Pancreas (tissue), 10 donors: ENCODE results near the gene CEP131. TPM values are rescaled to one million over a fixed set of nuclear protein-coding genes. Genes with fewer than 3 reads are reported as not detected.

Experiments
- ATAC-seq, 4 donors: fragments of 200-7000 bp; cut with Tn5 transposase; one replicate each; pipeline versions ENCODE4 v1.8.0 to v1.9.1; 2020; ENCODE audit warnings: mild to moderate bottlenecking in 4 of 4, moderate library complexity in 4 of 4
- DNase-seq, 6 donors: peaks; one replicate each; pipeline ENCODE4 v3.0.0-alpha.2; 2020
- FAIRE-seq: peaks from 2 replicates; lab custom pipeline; 2012; peaks lifted over from hg19 to GRCh38; lab: Jason Lieb, UNC
- H3K27ac ChIP-seq, 4 donors: fragments of 200-600 bp; sonication (generic); 1 replicate in 3 of 4; 2 replicates in 1 of 4; pipeline versions ENCODE4 v1.5.0 to v1.8.0; 2020
- H3K27me3 ChIP-seq, 4 donors: fragments of 200-600 bp; one replicate each; pipeline ENCODE4 v1.8.0; 2021
- H3K36me3 ChIP-seq, 3 donors: fragments of 200-600 bp; sonication (generic) in 1 of 3; one replicate each; pipeline versions ENCODE4 v1.5.0 to v1.8.0; 2020 to 2021
- H3K4me1 ChIP-seq, 3 donors: fragments of 200-600 bp; one replicate each; pipeline ENCODE4 v1.8.0; 2021
- H3K4me3 ChIP-seq, 4 donors: fragments of 200-600 bp; sonication (generic) in 2 of 4; one replicate each; pipeline versions ENCODE4 v1.5.0 to v1.8.0; 2020 to 2021
- H3K9me3 ChIP-seq, 4 donors: fragments of 200-600 bp; one replicate each; pipeline ENCODE4 v1.8.0; 2021
- CTCF ChIP-seq, 4 donors: fragments of 200-600 bp; sonication (generic) in 3 of 4; IDR thresholded peaks; one replicate each; pipeline versions ENCODE4 v1.5.0 to v1.8.0; 2021; ENCODE audit warnings: antibody characterized with exemption in 4 of 4
- WGBS, 2 donors: extraction: QIAGEN DNeasy Blood & Tissue Kit; methylation state at CpG; one replicate each; pipeline ENCODE4 v1.1.7; 2013; 5-methylcytosine and 5-hydroxymethylcytosine counted together
- intact Hi-C, 3 donors: fragments of 100-400 bp; cut with DNase I; formaldehyde crosslinking; loops; one replicate each; pipeline versions ENCODE4 v1.11.1 to v1.14.2; 2022
- polyA plus RNA-seq, 2 donors: library from polyadenylated mRNA; stranded (reverse); fragments of 200-250 nt; gene quantifications; one replicate each; pipeline ENCODE4 v1.2.3, GENCODE V29; 2013
- total RNA-seq, 6 donors: library from RNA; stranded (reverse); fragmentation: NEBNext Ultra II Directional in 4 of 6; extraction: Animal tissue kit (Norgen Biotek cat#: 25700) in 4 of 6; gene quantifications; one replicate each; pipeline versions ENCODE4 v1.2.1 to v1.2.4, GENCODE V29; 2021 to 2023
- donor health status: healthy with polysubstance abuse.
- donor health status: DM: no; HTN: no; CAD: no; lungs with moderate emphysema.
- donor health status: DM: no; HTN: no; CAD: no.
- donor health status: control.
- donor health status: control.
- donor health status: Bipolar disorder and iron deficiency.
- donor health status: DM: yes; HTN: yes; CAD: no.
- donor health status: DM: no; HTN: no; CAD: no.
- donor health status: DM: no; HTN: no; CAD: no.
- donor health status: DM: yes; HTN: yes; CAD: no.

The CEP131 gene
- total and polyA plus RNA-seq, 8 donors = 3.4 to 22.8 (median 4.6) TPM

- Histone ChIP-seq H3K27ac (no peak overlapping the region), H3K27me3 (no peaks in the 10 kb centered on the region), H3K9me3 (no peaks in the 10 kb centered on the region), H3K4me3 (no peak overlapping the region), H3K36me3 (no peaks in the 10 kb centered on the region), H3K4me1 (peaks cover 0 to 10% (median 7%) of the 10 kb centered on the region in 3 donors)
- TF ChIP-seq CTCF (IDR thresholded peaks at IDR 0.05) = no peak
- intact Hi-C loops = no loop called here
- ATAC-seq (no peak), DNase-seq (no peak), FAIRE-seq (no peak)
- 75 to 84% methylated on average over 10 of the region's 10 CpGs for WGBS, 2 donors
Measured at GRCh38 chr17:81241203-81241602, 18.4 kb upstream of the CEP131 start.

- no peaks in the 10 kb centered on the region for H3K9me3 ChIP-seq
- FAIRE-seq (no peak), DNase-seq (peak in 2 of 6 donors; percentile 14 to 41), ATAC-seq (no peak)
- H3K27me3 ChIP-seq = no peaks in the 10 kb centered on the region
- H3K4me1 ChIP-seq = peaks cover 0 to 10% (median 7%) of the 10 kb centered on the region in 3 donors
- no peak overlapping the region for H3K4me3 ChIP-seq
- H3K27ac ChIP-seq = no peak overlapping the region
- WGBS, 2 donors = 57 to 61% methylated on average over 8 of the region's 8 CpGs
- no peaks in the 10 kb centered on the region for H3K36me3 ChIP-seq
- TF ChIP-seq CTCF (IDR thresholded peaks at IDR 0.05) = no peak
- intact Hi-C loops = no loop called here
Measured at GRCh38 chr17:81240761-81241160, 18.0 kb upstream of the CEP131 start.

- 12% methylated on average over 37 of the region's 37 CpGs for WGBS, 2 donors
- ATAC-seq (peak in 1 of 4 donors; percentile 0), FAIRE-seq (no peak), DNase-seq (peak in 2 of 6 donors; percentile 43 to 63)
- intact Hi-C loops = no loop called here
- Histone ChIP-seq H3K9me3 (no peaks in the 10 kb centered on the region), H3K4me3 (peak overlapping the region; percentile 84 to 98 (median 89)), H3K36me3 (no peaks in the 10 kb centered on the region), H3K27me3 (no peaks in the 10 kb centered on the region), H3K4me1 (peaks cover 0 to 10% (median 7%) of the 10 kb centered on the region in 3 donors), H3K27ac (peak overlapping the region; percentile 57 to 75 (median 63))
- no peak for TF ChIP-seq CTCF (IDR thresholded peaks at IDR 0.05)
Measured at GRCh38 chr17:81239714-81240555, 17.2 kb upstream of the CEP131 start.

- peak; percentile 92 to 99 (median 98) for DNase-seq
- Histone ChIP-seq H3K27ac (peak within 1 kb of the TSS; percentile 57 to 75 (median 63)), H3K27me3 (no peaks in the 10 kb centered on the region), H3K4me3 (peak within 1 kb of the TSS; percentile 84 to 98 (median 94)), H3K9me3 (no peaks in the 10 kb centered on the region), H3K36me3 (no peaks in the 10 kb centered on the region), H3K4me1 (peaks cover 0 to 10% (median 7%) of the 10 kb centered on the region in 3 donors)
- 0% methylated on average over 100 of the region's 100 CpGs for WGBS, 2 donors
- FAIRE-seq = peak; percentile 98
- no peak for TF ChIP-seq CTCF (IDR thresholded peaks at IDR 0.05)
- intact Hi-C loops = no loop called here
- peak; percentile 91 to 97 (median 92) for ATAC-seq
Measured at GRCh38 chr17:81238815-81239713, 16.3 kb upstream of the CEP131 start, which contains the start of the genes NDUFAF8 and TEPSIN. Gene NDUFAF8, plus strand, starts transcription at chr17:81239318. Its CDS starts 46 bp downstream, at chr17:81239364. Gene TEPSIN, minus strand, starts transcription at chr17:81239055. Its CDS starts 22 bp downstream, at chr17:81239033.
